WI38 (cell line): Measurements from ENCODE around the gene LRRC8B.

Source experiments
- H3K4me3 ChIP-seq: 2 replicates; pipeline ENCODE4 v1.5.1; 2011; ENCODE audit warnings: low read depth, mild to moderate bottlenecking, control low read depth, low read length
- TF ChIP-seq, protein P1 (sequence below): IDR thresholded peaks from 2 replicates; pipeline ENCODE4 v1.5.1; 2012; ENCODE audit warnings: low read depth, mild to moderate bottlenecking, control low read depth, low read length

Gene LRRC8B

GRCh38 chr1:89640440-89640839, 115.8 kb downstream of the LRRC8B start:
- H3K4me3 ChIP-seq = no peak overlapping the region
- TF ChIP-seq, protein P1, sequence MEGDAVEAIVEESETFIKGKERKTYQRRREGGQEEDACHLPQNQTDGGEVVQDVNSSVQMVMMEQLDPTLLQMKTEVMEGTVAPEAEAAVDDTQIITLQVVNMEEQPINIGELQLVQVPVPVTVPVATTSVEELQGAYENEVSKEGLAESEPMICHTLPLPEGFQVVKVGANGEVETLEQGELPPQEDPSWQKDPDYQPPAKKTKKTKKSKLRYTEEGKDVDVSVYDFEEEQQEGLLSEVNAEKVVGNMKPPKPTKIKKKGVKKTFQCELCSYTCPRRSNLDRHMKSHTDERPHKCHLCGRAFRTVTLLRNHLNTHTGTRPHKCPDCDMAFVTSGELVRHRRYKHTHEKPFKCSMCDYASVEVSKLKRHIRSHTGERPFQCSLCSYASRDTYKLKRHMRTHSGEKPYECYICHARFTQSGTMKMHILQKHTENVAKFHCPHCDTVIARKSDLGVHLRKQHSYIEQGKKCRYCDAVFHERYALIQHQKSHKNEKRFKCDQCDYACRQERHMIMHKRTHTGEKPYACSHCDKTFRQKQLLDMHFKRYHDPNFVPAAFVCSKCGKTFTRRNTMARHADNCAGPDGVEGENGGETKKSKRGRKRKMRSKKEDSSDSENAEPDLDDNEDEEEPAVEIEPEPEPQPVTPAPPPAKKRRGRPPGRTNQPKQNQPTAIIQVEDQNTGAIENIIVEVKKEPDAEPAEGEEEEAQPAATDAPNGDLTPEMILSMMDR = no peak

DNA sequence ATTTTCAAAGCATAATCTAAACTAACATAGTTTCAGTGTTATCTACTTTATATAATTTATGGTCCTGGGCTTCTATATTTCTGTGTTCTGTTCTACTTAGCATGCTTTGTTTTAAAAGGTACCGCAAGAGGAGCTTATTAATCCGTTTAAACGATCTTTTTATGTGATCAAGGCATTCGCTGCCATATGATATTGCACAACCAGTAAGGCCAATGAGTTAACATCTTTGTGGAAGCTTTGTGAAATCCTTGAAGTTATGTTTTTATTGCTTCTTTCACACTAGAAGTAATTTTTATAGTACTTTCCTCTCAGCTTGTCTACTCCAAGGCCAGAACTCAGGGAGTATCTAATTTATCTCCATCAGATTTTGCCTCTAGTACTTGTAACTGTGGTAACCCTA, 117.2 kb downstream of the LRRC8B start:
- TF ChIP-seq, protein P1 = no peak
- no peak overlapping the region for H3K4me3 ChIP-seq

GRCh38 chr1:89643577-89643976, 118.9 kb downstream of the LRRC8B start:
- H3K4me3 ChIP-seq = no peak overlapping the region
- TF ChIP-seq, protein P1 = no peak

DNA sequence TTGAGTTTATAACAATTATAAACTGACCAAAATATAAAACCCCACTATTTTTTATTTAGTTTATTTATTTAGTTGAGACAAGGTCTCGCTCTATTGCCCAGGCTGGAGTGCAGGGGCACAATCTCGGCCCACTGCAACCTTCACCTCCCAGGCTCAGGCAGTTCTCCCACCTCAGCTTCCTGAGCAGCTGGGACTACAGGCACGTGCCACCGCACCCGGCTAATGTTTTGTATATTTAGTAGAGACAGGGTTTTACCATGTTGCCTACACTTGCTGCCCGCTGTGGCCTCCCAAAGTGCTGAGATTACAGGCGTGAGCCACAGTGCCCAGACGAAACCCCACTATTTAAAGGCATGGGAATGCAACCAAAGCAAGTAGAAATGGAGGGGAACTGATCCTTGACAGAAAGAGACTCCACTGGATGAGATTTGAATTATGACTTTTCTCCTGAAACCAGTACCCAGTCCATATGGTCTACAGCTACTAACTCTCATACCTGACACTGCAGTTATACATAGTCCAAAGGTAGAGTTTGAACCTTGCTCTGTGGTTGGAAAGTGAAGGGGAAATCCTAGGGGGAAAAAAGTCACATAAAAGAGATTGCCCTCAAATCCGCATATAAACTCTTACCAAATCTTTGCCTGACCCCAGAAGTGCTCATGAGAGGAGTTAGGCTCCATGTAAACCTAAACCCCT, 119.6 kb downstream of the LRRC8B start:
- TF ChIP-seq, protein P1 = no peak
- H3K4me3 ChIP-seq = no peak overlapping the region

DNA sequence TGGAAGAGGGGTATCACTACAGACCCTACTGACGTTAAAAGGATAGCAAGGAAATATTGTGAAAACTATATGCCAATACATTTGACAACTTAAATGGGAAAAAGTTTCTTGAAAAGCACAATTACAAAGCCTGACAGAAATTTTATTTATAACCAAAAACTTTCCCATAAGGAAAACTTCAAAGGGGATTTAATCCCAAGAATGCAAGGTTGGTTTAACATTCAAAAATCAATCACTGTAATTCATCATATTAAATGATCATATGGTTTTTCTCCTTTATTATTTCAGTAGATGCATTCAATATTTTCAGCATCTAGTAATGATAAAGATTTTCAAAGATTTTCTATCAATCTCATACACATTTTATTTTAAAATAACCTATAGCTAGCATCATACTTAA, 121.6 kb downstream of the LRRC8B start:
- H3K4me3 ChIP-seq = no peak overlapping the region
- TF ChIP-seq, protein P1 = no peak
